ENCODE data around the gene LIN7A. TPM values are rescaled to one million over a fixed set of nuclear protein-coding genes. Genes with fewer than 3 reads are reported as not detected.
"Not testable (repeated sequence)": the region's sequence is repeated elsewhere in the genome, so short reads cannot be mapped to it uniquely, and the experiment has no call there.

Gene LIN7A
- total RNA-seq, 3 donors from 2014 or later = 0.36 to 4.1 (median 3.1) TPM

- Histone ChIP-seq H3K36me3 (ENCODE audit: low read depth) (no peaks in the 10 kb centered on the region), H3K4me3 (no peak overlapping the region), H3K4me1 (ENCODE audit: low read depth) (no peaks in the 10 kb centered on the region), H3K9me3 (no peaks in the 10 kb centered on the region)
- intact Hi-C loops (cut with DNase I, micrococcal nuclease) = no loop called here
- no peak for TF ChIP-seq CTCF (IDR thresholded peaks at IDR 0.05)
- no peak for DNase-seq
- no peak for ATAC-seq
These were observed 139.5 kb downstream of the LIN7A start for GRCh38 chr12:80798281-80798680.

DNA sequence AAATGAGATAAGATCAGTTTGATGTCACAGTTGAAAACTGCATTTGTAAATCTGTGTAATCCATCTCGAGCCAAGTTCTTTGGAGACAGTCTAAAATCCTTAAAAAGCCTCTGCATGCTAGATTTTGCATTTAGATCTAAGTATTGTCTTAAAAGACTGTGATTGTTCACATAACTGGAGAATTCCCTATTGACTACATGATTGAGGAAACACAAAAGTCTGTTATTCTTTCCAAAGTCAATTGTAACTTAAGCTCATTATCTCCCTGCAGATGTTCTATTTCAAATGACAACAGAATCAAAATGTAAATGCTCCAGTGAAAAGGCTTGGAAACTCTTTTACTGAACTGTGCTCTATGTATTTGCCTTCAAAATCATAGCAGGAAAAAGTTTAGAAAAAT, 143.2 kb downstream of the LIN7A start:
- intact Hi-C loops (cut with DNase I, micrococcal nuclease) = no loop called here
- Histone ChIP-seq H3K4me1 (ENCODE audit: low read depth) (no peaks in the 10 kb centered on the region), H3K4me3 (no peak overlapping the region), H3K36me3 (ENCODE audit: low read depth) (no peaks in the 10 kb centered on the region), H3K9me3 (no peaks in the 10 kb centered on the region)
- DNase-seq = no peak
- no peak for ATAC-seq
- TF ChIP-seq CTCF (IDR thresholded peaks at IDR 0.05) = no peak

DNA sequence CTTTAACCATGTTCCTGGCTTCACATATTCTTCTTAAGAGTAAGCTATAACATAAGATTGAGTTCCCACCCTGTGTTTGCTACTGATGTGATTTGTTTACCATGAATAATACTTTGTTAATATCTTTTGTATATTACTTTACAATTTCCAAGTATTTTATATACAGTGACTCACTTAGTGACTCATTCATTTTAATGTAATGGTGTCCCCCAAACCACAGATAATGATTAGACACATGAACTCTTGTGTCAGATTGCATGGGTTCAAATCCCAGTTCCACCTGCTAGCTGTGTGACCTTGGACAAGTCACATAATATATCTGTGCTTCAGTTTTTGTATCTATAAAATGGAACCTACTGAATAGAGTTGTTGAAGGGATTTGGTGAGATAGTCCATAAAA, 144.9 kb downstream of the LIN7A start:
- DNase-seq = no peak
- no peaks in the 10 kb centered on the region for H3K36me3 ChIP-seq (ENCODE audit: low read depth)
- intact Hi-C loops (cut with DNase I, micrococcal nuclease) = no loop called here
- no peak for ATAC-seq
- TF ChIP-seq CTCF (IDR thresholded peaks at IDR 0.05) = no peak
- no peak overlapping the region for H3K4me3 ChIP-seq
- no peaks in the 10 kb centered on the region for H3K4me1 ChIP-seq (ENCODE audit: low read depth)
- H3K9me3 ChIP-seq = no peaks in the 10 kb centered on the region

DNA sequence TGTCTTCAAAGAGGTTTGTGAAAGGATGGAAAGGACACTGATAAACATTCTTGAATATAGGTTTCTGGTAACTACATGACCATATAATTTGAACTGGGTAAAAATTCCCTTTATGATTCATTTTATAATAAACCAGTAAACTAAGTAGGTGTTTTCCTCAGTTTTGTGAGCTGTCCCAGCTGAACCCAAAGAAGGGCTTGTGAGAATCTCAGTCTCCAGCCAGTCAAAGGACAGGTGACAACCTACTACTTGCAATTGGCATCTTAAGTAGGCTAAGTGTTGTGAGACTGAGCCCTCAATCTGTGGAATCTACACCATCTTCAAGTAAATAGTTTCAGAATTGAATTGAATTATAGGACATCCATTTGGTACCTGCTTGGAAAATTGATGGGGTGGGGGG, 145.9 kb downstream of the LIN7A start:
- intact Hi-C loops (cut with DNase I, micrococcal nuclease) = no loop called here
- no peak overlapping the region for H3K4me3 ChIP-seq
- DNase-seq (no peak), ATAC-seq (no peak)
- no peaks in the 10 kb centered on the region for H3K36me3 ChIP-seq (ENCODE audit: low read depth)
- H3K4me1 ChIP-seq (ENCODE audit: low read depth) = no peaks in the 10 kb centered on the region
- TF ChIP-seq CTCF (IDR thresholded peaks at IDR 0.05) = no peak
- no peaks in the 10 kb centered on the region for H3K9me3 ChIP-seq

DNA sequence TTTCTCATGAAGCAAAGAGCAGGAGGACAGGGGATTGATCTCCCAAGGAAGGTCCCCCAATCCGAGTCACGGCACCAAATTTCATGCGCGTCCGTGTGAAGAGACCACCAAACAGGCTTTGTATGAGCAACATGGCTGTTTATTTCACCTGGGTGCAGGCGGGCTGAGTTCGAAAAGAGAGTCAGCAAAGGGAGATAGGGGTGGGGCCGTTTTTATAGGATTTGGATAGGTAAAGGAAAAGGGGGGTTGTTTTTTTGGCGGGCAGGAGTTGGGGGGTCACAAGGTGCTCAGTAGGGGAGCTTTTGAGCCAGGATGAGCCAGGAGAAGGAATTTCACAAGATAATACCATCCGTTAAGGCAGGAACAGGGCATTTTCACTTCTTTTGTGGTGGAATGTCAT, 149.3 kb downstream of the LIN7A start:
- H3K9me3 ChIP-seq; H3K36me3 ChIP-seq (ENCODE audit: low read depth); H3K4me1 ChIP-seq (ENCODE audit: low read depth); DNase-seq; intact Hi-C loops (cut with DNase I, micrococcal nuclease); ATAC-seq; H3K4me3 ChIP-seq: not testable (repeated sequence)

GRCh38 chr12:80782963-80783470, 154.7 kb downstream of the LIN7A start:
- H3K9me3 ChIP-seq; DNase-seq; intact Hi-C loops (cut with DNase I, micrococcal nuclease); H3K36me3 ChIP-seq (ENCODE audit: low read depth); ATAC-seq; H3K4me3 ChIP-seq; H3K4me1 ChIP-seq (ENCODE audit: low read depth): not testable (repeated sequence)

DNA sequence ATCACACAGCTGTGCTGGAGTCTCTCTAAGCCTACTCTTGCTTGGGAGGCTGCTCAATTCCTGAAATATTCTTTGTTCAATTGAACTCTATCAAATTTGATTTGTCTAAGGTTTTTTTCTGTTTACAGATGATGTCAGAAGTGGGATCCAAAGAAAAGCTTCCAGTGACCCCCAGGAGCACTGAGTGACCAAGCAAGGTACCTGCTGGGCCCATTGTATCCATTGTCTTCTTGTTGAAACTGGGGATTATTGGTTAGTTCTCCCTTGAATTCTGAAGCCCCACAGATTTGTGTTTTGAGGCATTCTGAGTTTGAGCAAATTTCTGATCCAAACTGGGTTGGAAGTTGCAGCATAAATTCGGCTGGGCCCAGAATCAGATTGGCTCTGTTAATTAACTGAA, 156.4 kb downstream of the LIN7A start:
- ATAC-seq = no peak
- DNase-seq = no peak
- H3K4me3 ChIP-seq = no peak overlapping the region

More for the DNA sequence above, 156.4 kb downstream of the LIN7A start:
- no peak for TF ChIP-seq CTCF (IDR thresholded peaks at IDR 0.05)
- H3K4me1 ChIP-seq (ENCODE audit: low read depth) = peaks cover 2% of the 10 kb centered on the region
- H3K9me3 ChIP-seq = no peaks in the 10 kb centered on the region
- intact Hi-C loops (cut with DNase I, micrococcal nuclease) = no loop called here
- no peaks in the 10 kb centered on the region for H3K36me3 ChIP-seq (ENCODE audit: low read depth)
